ENCODE data around the gene LSM6. TPM values are rescaled to one million over a fixed set of nuclear protein-coding genes. Genes with fewer than 3 reads are reported as not detected.
A peak's percentile ranks its signal among the peaks of the same experiment; 100 is the strongest.

LSM6 gene
- 19.8 TPM for polyA plus RNA-seq (2013, experiment 1 of 2)
- polyA plus RNA-seq (2013, experiment 2 of 2): 22.2 TPM

GRCh38 chr4:146175541-146176453 is at the start of gene LSM6:
Gene LSM6, plus strand, starts transcription at chr4:146175718. Its CDS starts 7,204 bp downstream, at chr4:146182922.
- H4K8ac ChIP-seq (ENCODE audit: low read length): peak within 1 kb of the TSS; percentile 89
- peak within 1 kb of the TSS; percentile 42 for H2BK120ac ChIP-seq (ENCODE audit: low read depth, low read length)
- peak within 1 kb of the TSS; percentile 96 for H3K4me2 ChIP-seq (ENCODE audit: low read length, poor library complexity, severe bottlenecking)
- peak within 1 kb of the TSS; percentile 87 to 91 for H3K4me3 ChIP-seq (ENCODE audit: insufficient read depth in 1 of 2, low read depth in 1 of 2, low read length in 2 of 2)
- peaks cover 3% of the 10 kb centered on the region for H3K4me1 ChIP-seq (ENCODE audit: control insufficient read depth, insufficient read depth, low read depth, low read length)
- no peaks in the 10 kb centered on the region for H3K9me3 ChIP-seq (ENCODE audit: control insufficient read depth, low read length)
- H3K9ac ChIP-seq (ENCODE audit: low read length): peak within 1 kb of the TSS; percentile 96
- H3K79me1 ChIP-seq (replicated peaks; ENCODE audit: low read length, poor library complexity, severe bottlenecking): peaks cover 15% of the 10 kb centered on the region
- H2AFZ ChIP-seq (ENCODE audit: low read depth, low read length): peak within 1 kb of the TSS; percentile 54
- 1% methylated on average over 55 of the region's 75 CpGs for WGBS
- peaks cover 0 to 3% of the 10 kb centered on the region in 2 experiments for H3K36me3 ChIP-seq (ENCODE audit: control insufficient read depth in 1 of 2, insufficient read depth in 2 of 2, low read depth in 1 of 2, low read length in 2 of 2)
- H3K4ac ChIP-seq (ENCODE audit: low read depth in 1 of 2, low read length in 2 of 2): peak within 1 kb of the TSS; percentile 47 to 86
- H2AK5ac ChIP-seq (ENCODE audit: low read length, severe bottlenecking): no peak within 1 kb of the TSS
- H3K14ac ChIP-seq (ENCODE audit: low read length in 2 of 2): peak within 1 kb of the TSS in 1 of 2 experiments; percentile 36
- no peaks in the 10 kb centered on the region for H3K27me3 ChIP-seq (ENCODE audit: control insufficient read depth in 1 of 2, insufficient read depth in 1 of 2, low read length in 2 of 2)
- H4K91ac ChIP-seq (ENCODE audit: low read length): peak within 1 kb of the TSS; percentile 78
- H3K27ac ChIP-seq (ENCODE audit: low read length, poor library complexity, severe bottlenecking): peak within 1 kb of the TSS; percentile 23
- H3K18ac ChIP-seq (ENCODE audit: low read depth in 1 of 2, low read length in 2 of 2): peak within 1 kb of the TSS; percentile 46 to 79
- H2BK5ac ChIP-seq (ENCODE audit: low read depth, low read length, poor library complexity, severe bottlenecking): peak within 1 kb of the TSS; percentile 37
- H2BK15ac ChIP-seq (ENCODE audit: low read depth, poor library complexity, severe bottlenecking): peak within 1 kb of the TSS; percentile 74
- peak within 1 kb of the TSS in 1 of 2 experiments; percentile 32 for H2BK12ac ChIP-seq (ENCODE audit: low read length in 2 of 2)
- DNase-seq: peak; percentile 87
- H3K23ac ChIP-seq (ENCODE audit: low read length in 2 of 2): peak within 1 kb of the TSS; percentile 15 to 66

GRCh38 chr4:146132445-146132844 is 43.1 kb upstream of the LSM6 start:
- Histone ChIP-seq H4K8ac (ENCODE audit: low read length) (no peak overlapping the region), H3K9me3 (ENCODE audit: control insufficient read depth, low read length) (no peaks in the 10 kb centered on the region), H3K36me3 (ENCODE audit: control insufficient read depth in 1 of 2, insufficient read depth in 2 of 2, low read depth in 1 of 2, low read length in 2 of 2) (no peaks in the 10 kb centered on the region), H3K27me3 (ENCODE audit: control insufficient read depth in 1 of 2, insufficient read depth in 1 of 2, low read length in 2 of 2) (peaks cover 0 to 15% of the 10 kb centered on the region in 2 experiments), H3K4me3 (ENCODE audit: insufficient read depth in 1 of 2, low read depth in 1 of 2, low read length in 2 of 2) (no peak overlapping the region), H3K4me1 (ENCODE audit: control insufficient read depth, insufficient read depth, low read depth, low read length) (no peaks in the 10 kb centered on the region), H3K4me2 (ENCODE audit: low read length, poor library complexity, severe bottlenecking) (no peak overlapping the region), H3K23ac (ENCODE audit: low read length in 2 of 2) (no peak overlapping the region), H2BK120ac (ENCODE audit: low read depth, low read length) (no peak overlapping the region), H3K18ac (ENCODE audit: low read depth in 1 of 2, low read length in 2 of 2) (no peak overlapping the region), H3K4ac (ENCODE audit: low read depth in 1 of 2, low read length in 2 of 2) (no peak overlapping the region), H3K79me1 (replicated peaks; ENCODE audit: low read length, poor library complexity, severe bottlenecking) (no peaks in the 10 kb centered on the region), H3K27ac (ENCODE audit: low read length, poor library complexity, severe bottlenecking) (no peak overlapping the region), H2AK5ac (ENCODE audit: low read length, severe bottlenecking) (no peak overlapping the region), H3K14ac (ENCODE audit: low read length in 2 of 2) (no peak overlapping the region), H3K9ac (ENCODE audit: low read length) (no peak overlapping the region), H2BK12ac (ENCODE audit: low read length in 2 of 2) (no peak overlapping the region), H2BK5ac (ENCODE audit: low read depth, low read length, poor library complexity, severe bottlenecking) (no peak overlapping the region), H2BK15ac (ENCODE audit: low read depth, poor library complexity, severe bottlenecking) (no peak overlapping the region), H2AFZ (ENCODE audit: low read depth, low read length) (no peak overlapping the region), H4K91ac (ENCODE audit: low read length) (no peak overlapping the region)
- DNase-seq: peak; percentile 10
- 82% methylated on average over 7 of the region's 7 CpGs for WGBS

- Histone ChIP-seq H3K79me1 (replicated peaks; ENCODE audit: low read length, poor library complexity, severe bottlenecking) (no peaks in the 10 kb centered on the region), H3K14ac (ENCODE audit: low read length in 2 of 2) (no peak overlapping the region), H3K4me1 (ENCODE audit: control insufficient read depth, insufficient read depth, low read depth, low read length) (no peaks in the 10 kb centered on the region), H3K9me3 (ENCODE audit: control insufficient read depth, low read length) (no peaks in the 10 kb centered on the region), H2AK5ac (ENCODE audit: low read length, severe bottlenecking) (no peak overlapping the region), H2AFZ (ENCODE audit: low read depth, low read length) (no peak overlapping the region), H3K18ac (ENCODE audit: low read depth in 1 of 2, low read length in 2 of 2) (no peak overlapping the region), H3K36me3 (ENCODE audit: control insufficient read depth in 1 of 2, insufficient read depth in 2 of 2, low read depth in 1 of 2, low read length in 2 of 2) (no peaks in the 10 kb centered on the region), H3K4ac (ENCODE audit: low read depth in 1 of 2, low read length in 2 of 2) (no peak overlapping the region), H3K27me3 (ENCODE audit: control insufficient read depth in 1 of 2, insufficient read depth in 1 of 2, low read length in 2 of 2) (peaks cover 0 to 15% of the 10 kb centered on the region in 2 experiments), H3K4me3 (ENCODE audit: insufficient read depth in 1 of 2, low read depth in 1 of 2, low read length in 2 of 2) (no peak overlapping the region), H3K23ac (ENCODE audit: low read length in 2 of 2) (no peak overlapping the region), H3K9ac (ENCODE audit: low read length) (no peak overlapping the region), H4K91ac (ENCODE audit: low read length) (no peak overlapping the region), H2BK120ac (ENCODE audit: low read depth, low read length) (no peak overlapping the region), H4K8ac (ENCODE audit: low read length) (no peak overlapping the region), H2BK12ac (ENCODE audit: low read length in 2 of 2) (no peak overlapping the region), H3K27ac (ENCODE audit: low read length, poor library complexity, severe bottlenecking) (no peak overlapping the region), H3K4me2 (ENCODE audit: low read length, poor library complexity, severe bottlenecking) (no peak overlapping the region), H2BK15ac (ENCODE audit: low read depth, poor library complexity, severe bottlenecking) (no peak overlapping the region), H2BK5ac (ENCODE audit: low read depth, low read length, poor library complexity, severe bottlenecking) (no peak overlapping the region)
- WGBS: 84% methylated on average over 5 of the region's 8 CpGs
- DNase-seq: no peak
Observed at GRCh38 chr4:146134761-146135445, 40.6 kb upstream of the LSM6 start.

GRCh38 chr4:146135941-146136340 is 39.6 kb upstream of the LSM6 start:
- no peak for DNase-seq
- no peak overlapping the region for H2AK5ac ChIP-seq (ENCODE audit: low read length, severe bottlenecking)
- 80% methylated on average over 1 of the region's 2 CpGs for WGBS
- H3K18ac ChIP-seq (ENCODE audit: low read depth in 1 of 2, low read length in 2 of 2): no peak overlapping the region
- H3K27me3 ChIP-seq (ENCODE audit: control insufficient read depth in 1 of 2, insufficient read depth in 1 of 2, low read length in 2 of 2): peaks cover 0 to 10% of the 10 kb centered on the region in 2 experiments
- H3K4me3 ChIP-seq (ENCODE audit: insufficient read depth in 1 of 2, low read depth in 1 of 2, low read length in 2 of 2): no peak overlapping the region
- H3K23ac ChIP-seq (ENCODE audit: low read length in 2 of 2): no peak overlapping the region
- no peak overlapping the region for H4K91ac ChIP-seq (ENCODE audit: low read length)
- H3K4me2 ChIP-seq (ENCODE audit: low read length, poor library complexity, severe bottlenecking): no peak overlapping the region
- no peak overlapping the region for H2AFZ ChIP-seq (ENCODE audit: low read depth, low read length)
- no peaks in the 10 kb centered on the region for H3K9me3 ChIP-seq (ENCODE audit: control insufficient read depth, low read length)
- H2BK12ac ChIP-seq (ENCODE audit: low read length in 2 of 2): no peak overlapping the region
- H3K36me3 ChIP-seq (ENCODE audit: control insufficient read depth in 1 of 2, insufficient read depth in 2 of 2, low read depth in 1 of 2, low read length in 2 of 2): no peaks in the 10 kb centered on the region
- no peaks in the 10 kb centered on the region for H3K4me1 ChIP-seq (ENCODE audit: control insufficient read depth, insufficient read depth, low read depth, low read length)
- no peaks in the 10 kb centered on the region for H3K79me1 ChIP-seq (replicated peaks; ENCODE audit: low read length, poor library complexity, severe bottlenecking)
- H2BK5ac ChIP-seq (ENCODE audit: low read depth, low read length, poor library complexity, severe bottlenecking): no peak overlapping the region
- no peak overlapping the region for H2BK15ac ChIP-seq (ENCODE audit: low read depth, poor library complexity, severe bottlenecking)
- no peak overlapping the region for H3K4ac ChIP-seq (ENCODE audit: low read depth in 1 of 2, low read length in 2 of 2)
- no peak overlapping the region for H2BK120ac ChIP-seq (ENCODE audit: low read depth, low read length)
- H4K8ac ChIP-seq (ENCODE audit: low read length): no peak overlapping the region
- no peak overlapping the region for H3K14ac ChIP-seq (ENCODE audit: low read length in 2 of 2)
- no peak overlapping the region for H3K27ac ChIP-seq (ENCODE audit: low read length, poor library complexity, severe bottlenecking)
- no peak overlapping the region for H3K9ac ChIP-seq (ENCODE audit: low read length)

Measured in mesenchymal stem cell (in vitro differentiated cells and primary cell).